ENCODE results near the gene CHD8.
"Not testable (repeated sequence)": the region's sequence is repeated elsewhere in the genome, so short reads cannot be mapped to it uniquely, and the experiment has no call there.

Gene CHD8, protein sequence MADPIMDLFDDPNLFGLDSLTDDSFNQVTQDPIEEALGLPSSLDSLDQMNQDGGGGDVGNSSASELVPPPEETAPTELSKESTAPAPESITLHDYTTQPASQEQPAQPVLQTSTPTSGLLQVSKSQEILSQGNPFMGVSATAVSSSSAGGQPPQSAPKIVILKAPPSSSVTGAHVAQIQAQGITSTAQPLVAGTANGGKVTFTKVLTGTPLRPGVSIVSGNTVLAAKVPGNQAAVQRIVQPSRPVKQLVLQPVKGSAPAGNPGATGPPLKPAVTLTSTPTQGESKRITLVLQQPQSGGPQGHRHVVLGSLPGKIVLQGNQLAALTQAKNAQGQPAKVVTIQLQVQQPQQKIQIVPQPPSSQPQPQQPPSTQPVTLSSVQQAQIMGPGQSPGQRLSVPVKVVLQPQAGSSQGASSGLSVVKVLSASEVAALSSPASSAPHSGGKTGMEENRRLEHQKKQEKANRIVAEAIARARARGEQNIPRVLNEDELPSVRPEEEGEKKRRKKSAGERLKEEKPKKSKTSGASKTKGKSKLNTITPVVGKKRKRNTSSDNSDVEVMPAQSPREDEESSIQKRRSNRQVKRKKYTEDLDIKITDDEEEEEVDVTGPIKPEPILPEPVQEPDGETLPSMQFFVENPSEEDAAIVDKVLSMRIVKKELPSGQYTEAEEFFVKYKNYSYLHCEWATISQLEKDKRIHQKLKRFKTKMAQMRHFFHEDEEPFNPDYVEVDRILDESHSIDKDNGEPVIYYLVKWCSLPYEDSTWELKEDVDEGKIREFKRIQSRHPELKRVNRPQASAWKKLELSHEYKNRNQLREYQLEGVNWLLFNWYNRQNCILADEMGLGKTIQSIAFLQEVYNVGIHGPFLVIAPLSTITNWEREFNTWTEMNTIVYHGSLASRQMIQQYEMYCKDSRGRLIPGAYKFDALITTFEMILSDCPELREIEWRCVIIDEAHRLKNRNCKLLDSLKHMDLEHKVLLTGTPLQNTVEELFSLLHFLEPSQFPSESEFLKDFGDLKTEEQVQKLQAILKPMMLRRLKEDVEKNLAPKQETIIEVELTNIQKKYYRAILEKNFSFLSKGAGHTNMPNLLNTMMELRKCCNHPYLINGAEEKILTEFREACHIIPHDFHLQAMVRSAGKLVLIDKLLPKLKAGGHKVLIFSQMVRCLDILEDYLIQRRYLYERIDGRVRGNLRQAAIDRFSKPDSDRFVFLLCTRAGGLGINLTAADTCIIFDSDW (N-terminal part only)

GRCh38 chr14:21455912-21456667 is at the start of gene CHD8:
TSS of gene CHD8 (minus strand) at chr14:21456123. CDS start at chr14:21431643, 24,480 bp downstream.
- DNase-seq = peak; percentile 100

GRCh38 chr14:21505012-21505553 is 49.2 kb upstream of the CHD8 start:
- no peak for DNase-seq

GRCh38 chr14:21503376-21503775 is 47.5 kb upstream of the CHD8 start:
- DNase-seq = no peak

DNA sequence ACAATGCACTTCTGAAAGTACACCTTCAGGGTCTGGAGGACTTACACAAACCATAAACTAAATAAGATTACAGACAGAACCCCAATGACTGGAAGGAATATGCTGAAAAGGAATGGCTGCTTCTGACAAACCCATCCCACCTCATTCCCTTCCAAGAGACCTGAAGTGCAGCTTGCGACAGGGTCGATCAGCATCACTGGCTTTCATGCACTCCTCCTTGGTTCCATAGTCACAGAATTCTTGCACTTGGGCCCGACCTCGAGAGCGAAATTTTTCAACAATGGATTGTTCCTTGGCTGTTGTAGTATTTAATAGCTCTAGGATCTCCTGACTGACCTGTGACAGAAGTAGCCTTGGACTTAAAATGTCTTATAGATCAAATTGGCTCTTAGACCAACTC is 45.6 kb upstream of the CHD8 start:
- DNase-seq = no peak

DNA sequence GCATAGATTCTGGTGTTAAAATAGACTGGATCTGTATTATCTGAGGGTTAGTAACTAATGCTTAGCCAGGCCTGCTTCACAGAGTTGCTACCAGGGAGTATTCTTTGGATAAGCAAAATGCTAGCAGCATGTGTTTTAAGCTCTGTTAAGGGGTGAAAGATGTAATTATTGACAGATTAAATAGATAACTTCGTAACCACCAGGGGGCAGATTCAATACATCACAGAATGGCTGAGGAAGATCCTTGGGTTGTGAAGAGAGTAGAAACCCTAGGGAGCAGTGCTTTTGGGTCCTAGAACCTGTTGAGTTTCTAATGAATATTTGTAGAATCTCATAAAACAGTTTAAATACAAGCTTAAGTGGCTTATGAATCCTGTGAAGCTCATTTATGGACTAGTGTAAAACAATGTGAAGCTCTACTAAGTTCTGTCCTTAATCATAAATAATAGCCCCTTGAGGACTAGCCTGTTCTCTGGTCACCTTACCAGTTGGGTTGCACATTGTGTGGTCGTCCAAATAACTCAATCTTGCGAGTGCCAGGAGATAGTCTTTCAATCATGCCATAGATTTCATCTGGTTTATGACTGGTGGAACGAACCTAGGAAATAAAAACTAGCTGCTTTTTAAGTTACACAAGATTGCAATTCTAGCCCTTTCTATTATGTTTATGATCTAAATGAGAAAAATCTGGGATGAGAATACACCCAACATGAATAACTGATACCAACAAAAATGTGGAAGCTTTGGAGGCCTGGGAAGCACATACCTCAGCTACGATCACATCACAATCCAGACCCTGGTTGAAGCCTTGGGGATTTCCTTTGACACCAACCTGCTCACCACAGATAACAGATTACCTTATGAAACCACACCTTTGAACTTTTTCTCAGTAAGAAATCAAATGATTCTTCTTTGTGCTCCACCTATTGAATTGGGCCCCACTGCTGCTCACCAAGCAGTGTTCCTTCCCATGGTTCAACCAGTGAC is 42.9 kb upstream of the CHD8 start:
- DNase-seq = peak; percentile 56

DNA sequence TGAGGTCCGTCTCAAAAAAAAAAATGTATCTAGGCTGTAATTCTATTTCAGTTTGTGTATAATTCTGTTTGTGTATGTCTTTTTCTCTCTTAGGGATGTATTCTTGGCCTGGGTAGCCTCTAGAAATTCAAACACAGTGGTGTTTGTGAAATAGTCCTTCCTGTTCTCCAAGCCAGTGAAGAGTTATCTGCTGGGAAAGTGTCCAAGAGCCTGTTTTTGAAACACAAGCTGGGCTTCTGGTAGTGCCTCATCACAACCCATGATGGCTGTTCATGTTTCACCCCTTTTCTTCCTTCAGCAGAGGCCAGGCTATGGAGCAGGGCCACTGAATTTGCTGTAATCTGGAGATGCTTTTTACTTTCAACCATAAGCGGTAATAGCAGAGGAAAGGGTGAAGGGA is 40.5 kb upstream of the CHD8 start:
- no peak for DNase-seq

- no peak for DNase-seq
Measured at GRCh38 chr14:21494902-21495762, 39.2 kb upstream of the CHD8 start.

GRCh38 chr14:21486640-21487087 is 30.7 kb upstream of the CHD8 start:
- DNase-seq = no peak

- DNase-seq = peak; percentile 99
Measured at GRCh38 chr14:21476925-21477681, 21.2 kb upstream of the CHD8 start, which contains the start of the genes RAB2B and TOX4. TSS of gene RAB2B (minus strand) at chr14:21476959. CDS start at chr14:21476872, 87 bp downstream. TSS of gene TOX4 (plus strand) at chr14:21477195. CDS start at chr14:21477279, 84 bp downstream.

DNA sequence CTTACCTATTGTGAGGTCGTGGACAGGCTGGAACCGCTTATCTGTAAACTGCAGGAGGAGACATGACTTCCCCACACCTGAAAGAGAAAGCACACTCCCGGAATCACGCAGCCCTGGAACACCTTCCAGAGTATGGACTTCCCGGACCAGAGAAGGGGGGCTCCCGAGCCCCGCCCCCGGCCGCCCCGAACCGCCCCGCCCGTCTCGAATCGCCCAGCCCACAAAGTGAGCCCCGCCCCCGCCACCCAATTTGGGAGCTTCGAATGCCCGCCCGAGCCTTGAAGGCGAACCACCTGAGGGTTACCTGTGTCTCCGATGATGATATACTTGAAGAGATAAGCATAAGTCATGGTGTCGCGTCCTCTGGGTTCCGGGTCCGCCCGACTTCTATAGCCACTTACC is 20.6 kb upstream of the CHD8 start:
- DNase-seq = peak; percentile 86

- DNase-seq = no peak
Measured at GRCh38 chr14:21475767-21476522, 20.0 kb upstream of the CHD8 start.

DNA sequence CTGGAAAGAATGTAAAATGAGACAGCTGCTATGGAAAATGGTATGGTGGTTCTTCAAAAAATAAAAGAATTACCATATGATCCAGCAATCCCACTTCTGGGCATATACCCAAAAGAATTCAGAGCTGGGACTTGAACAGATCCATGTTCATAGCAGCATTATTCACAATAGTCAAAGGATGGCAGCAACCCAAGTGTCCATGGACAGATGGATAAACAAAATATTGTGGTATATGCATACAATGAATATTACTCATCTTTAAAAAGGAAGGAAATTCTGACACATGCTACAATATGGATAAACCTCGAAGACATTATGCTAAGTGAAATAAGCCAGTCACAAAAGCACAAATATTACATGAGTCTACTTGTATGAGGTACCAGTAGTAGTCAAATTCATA is 11.7 kb upstream of the CHD8 start:
- no peak for DNase-seq

DNA sequence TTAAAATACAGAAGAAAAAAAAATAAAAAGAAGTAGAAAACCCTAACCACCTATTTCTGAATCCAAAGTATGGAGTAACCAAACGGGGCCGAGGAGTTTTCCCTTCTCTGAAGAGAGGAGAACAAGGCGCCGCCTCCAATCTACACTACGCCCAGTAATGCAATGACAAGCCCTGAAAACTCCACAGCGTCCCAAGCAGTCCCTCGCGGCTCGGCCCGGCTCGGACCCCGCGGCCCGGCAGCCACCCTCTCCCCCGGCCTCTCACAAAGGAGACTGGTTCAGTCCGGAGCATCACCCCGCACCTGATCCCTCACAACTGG is 371 bp downstream of the CHD8 start:
- DNase-seq = no peak

GRCh38 chr14:21454843-21455544 is 929 bp downstream of the CHD8 start:
- DNase-seq = no peak

DNA sequence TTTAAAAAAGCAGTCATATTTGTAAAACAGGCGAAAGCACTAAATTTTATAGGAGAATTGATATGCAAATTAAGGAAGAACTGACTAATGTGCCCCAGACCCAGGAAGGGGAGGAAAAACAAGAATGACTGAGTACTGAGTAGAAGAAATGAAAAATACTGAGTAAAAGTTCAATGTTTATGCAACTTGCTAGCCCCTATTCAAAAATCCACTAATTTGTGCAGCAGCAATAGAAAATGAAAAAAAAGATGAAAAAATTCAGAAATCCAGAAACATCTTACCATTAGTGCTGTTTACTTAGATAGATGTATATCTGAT is 6.1 kb downstream of the CHD8 start:
- DNase-seq = no peak

DNA sequence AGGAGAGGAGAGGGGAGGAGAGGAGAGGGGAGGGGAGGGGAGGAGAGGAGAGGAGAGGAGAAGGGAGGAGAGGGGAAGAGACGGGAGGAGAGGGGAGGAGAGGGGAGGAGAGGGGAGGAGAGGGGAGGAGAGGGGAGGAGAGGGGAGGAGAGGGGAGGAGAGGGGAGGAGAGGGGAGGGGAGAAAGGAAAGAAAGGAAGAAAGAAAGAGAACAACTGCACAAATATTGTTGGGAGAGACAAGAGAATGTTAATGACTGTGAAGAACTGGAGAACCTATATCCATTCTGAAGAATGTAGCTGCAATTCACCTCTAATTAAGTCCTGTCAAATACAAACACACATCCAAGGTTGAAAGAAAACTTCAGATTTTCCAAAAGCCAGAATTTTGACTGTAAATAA is 13.3 kb downstream of the CHD8 start:
- DNase-seq = not testable (repeated sequence)

- no peak for DNase-seq
Measured at GRCh38 chr14:21440859-21441258, 15.1 kb downstream of the CHD8 start.

All from SHP77 treated with DMSO at 0.1 percent for 48 hours (cell line).